HG02852 (cell line): Measurements from ENCODE around the gene STAM.

Experiments used
- ATAC-seq: cut with Tn5 transposase; IDR thresholded peaks from one replicate; pipeline ENCODE4 v1.9.1; 2021; ENCODE audit warnings: mild to moderate bottlenecking, moderate library complexity; ENCODE audit not compliant: unreplicated experiment

Gene STAM

DNA sequence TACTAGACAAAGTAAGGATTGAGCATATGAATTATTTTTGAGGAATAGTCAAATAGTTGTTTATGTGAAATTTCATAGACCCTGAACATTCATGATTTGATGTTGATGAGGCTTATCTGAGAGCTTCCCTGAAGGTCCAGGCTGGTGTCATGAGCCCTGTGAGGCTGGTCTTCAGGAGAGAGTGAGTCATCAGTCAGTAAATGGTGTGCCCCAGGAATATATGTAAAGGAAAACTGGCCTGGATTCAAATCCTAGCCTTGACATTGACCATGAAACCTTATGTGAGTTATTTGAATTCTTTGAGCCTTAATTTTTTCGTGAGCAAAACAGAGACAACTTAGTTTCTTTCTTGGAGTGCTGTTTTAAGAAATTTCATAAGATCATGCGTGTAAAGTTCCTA, 114.2 kb downstream of the STAM start:
- ATAC-seq, result no peak

DNA sequence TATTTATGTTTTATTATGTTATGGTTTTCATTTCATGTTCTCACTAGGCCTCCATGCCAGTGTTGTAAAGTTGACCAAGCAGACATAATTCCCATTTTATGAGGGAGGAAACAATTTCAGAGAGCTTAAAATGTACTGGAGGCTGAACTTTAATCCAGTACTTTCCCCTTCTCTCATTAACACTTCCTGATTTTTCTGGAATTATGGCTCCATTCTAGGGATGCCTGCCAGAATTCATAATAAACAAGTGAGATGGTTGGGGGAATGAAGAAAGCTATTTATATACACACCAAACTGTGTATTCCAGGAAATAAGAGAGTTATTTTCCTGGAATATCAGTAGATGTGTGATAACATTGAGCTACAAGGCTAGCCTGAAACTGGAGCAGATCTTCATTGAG, 114.9 kb downstream of the STAM start:
- no peak for ATAC-seq

DNA sequence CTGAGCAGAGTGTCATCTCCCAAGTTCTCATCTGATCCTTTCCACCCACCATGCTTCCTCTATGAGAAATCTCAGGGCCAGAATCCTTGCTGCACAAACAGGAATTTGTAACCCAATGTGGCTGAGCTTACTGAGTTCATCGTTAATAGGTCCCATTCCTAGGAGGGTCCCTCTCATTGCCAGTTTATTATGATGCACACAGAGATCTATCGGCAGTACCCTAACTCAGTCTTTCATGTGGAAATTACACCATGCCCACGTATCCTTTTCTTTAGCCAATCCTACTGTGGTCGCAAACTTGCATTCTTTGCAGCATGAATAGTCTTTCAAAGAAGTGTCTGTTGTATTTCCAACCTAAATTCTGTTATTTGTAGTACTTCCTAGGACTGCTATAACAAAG, 120.2 kb downstream of the STAM start:
- no peak for ATAC-seq

DNA sequence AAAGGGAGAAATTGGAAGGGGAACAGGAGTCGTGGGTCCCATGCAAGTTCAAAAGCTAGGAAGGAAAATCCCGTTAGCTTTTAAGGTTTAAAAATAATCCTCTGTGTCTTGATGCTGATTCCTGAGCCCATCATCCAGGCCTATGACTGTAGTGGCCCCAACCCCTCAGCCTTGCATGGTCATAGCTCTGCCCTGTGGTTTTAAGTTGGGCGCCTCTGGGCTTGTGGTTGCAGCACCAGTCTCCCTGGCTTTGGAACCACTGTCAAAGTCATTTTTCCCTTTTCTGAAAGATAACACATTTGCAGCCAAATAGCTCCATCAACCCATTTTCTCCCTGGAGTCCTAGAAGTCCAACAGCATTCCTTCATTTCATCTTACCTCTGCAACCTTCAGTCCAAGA, 121.7 kb downstream of the STAM start:
- ATAC-seq, result no peak
